H1 (cell line): Measurements from ENCODE around the gene SLC25A21. TPM values are rescaled to one million over a fixed set of nuclear protein-coding genes. Genes with fewer than 3 reads are reported as not detected.

Experiments
- CHD7 ChIP-seq: fragments of 300-600 bp; sonication (generic); IDR thresholded peaks from 2 replicates; pipeline ENCODE4 v1.7.1; 2012; ENCODE audit warnings: low read length, moderate library complexity, mild to moderate bottlenecking, inconsistent platforms; ENCODE audit not compliant: insufficient replicate concordance
- EZH2 ChIP-seq: fragments of 200-600 bp; sonication (generic); IDR thresholded peaks from 2 replicates; pipeline ENCODE4 v1.7.1; 2012; ENCODE audit warnings: low read depth, mild to moderate bottlenecking, moderate library complexity, low read length, inconsistent platforms; ENCODE audit not compliant: severe bottlenecking
- NRF1 ChIP-seq: IDR thresholded peaks from 2 replicates; pipeline ENCODE4 v1.6.1; 2011; ENCODE audit warnings: mild to moderate bottlenecking, low read depth, low read length, improper control_type of control experiment
- polyA plus RNA-seq, 7 experiments: library from polyadenylated mRNA; depleted of rRNA in 3 of 7; stranded (reverse) in 5 of 7; unstranded in 2 of 7; fragments of >200 nt in 5 of 7; fragments of 200-250 nt in 2 of 7; gene quantifications; 1 replicate in 5 of 7; 2 replicates in 1 of 7; 4 replicates in 1 of 7; pipeline versions ENCODE4 v1.2.1 to v1.2.3, GENCODE V29; 2011 to 2013; ENCODE audit warnings: missing spikeins in 2 of 7, mixed read lengths in 2 of 7
- total RNA-seq: library from RNA; stranded (reverse); fragmentation: NEBNext Ultra II Directional; extraction: Animal tissue kit (Norgen Biotek cat#: 25700); gene quantifications from 2 replicates; pipeline ENCODE4 v1.2.1, GENCODE V29; 2021

Gene SLC25A21
- total and polyA plus RNA-seq, 2 of the 8 experiments (the other 6 are each of a cell fraction or from before 2014, with no cell fraction given) = 6.9 to 15.7 TPM

DNA sequence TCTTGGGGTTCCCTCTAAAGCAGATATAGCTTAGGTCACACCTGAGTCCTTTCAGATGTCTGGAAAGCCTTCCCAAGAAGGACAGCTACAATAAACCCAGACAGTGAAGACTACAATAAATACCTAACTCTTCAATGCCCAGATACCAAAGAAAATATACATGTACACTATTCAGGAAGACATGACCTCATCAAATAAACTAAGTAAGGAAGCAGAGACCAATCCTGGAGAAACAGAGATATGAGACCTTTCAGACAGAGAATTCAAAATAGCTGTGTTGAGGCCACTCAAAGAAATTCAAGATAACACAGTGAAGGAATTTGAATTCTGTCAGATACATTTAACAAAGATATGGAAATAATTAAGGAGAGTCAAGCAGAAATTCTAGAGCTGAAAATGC lies 40.6 kb upstream of the SLC25A21 start (continued):
- TF ChIP-seq CHD7 (no peak), EZH2 (no peak), NRF1 (no peak)
